H1 (cell line): ENCODE data around the gene P3H1. TPM values are rescaled to one million over a fixed set of nuclear protein-coding genes. Genes with fewer than 3 reads are reported as not detected.

Experiments used
- CTCF ChIA-PET: fragments of 300-600 bp; sonication (Branson Sonifier 250); formaldehyde crosslinking; loops from one replicate; lab custom pipeline; 2021; ENCODE audit not compliant: partially characterized antibody; lab: Charles Lee
- POLR2A ChIA-PET: fragments of 300-600 bp; sonication (Branson Sonifier 250); formaldehyde crosslinking; loops from one replicate; lab custom pipeline; 2021; ENCODE audit warnings: inconsistent platforms; ENCODE audit not compliant: partially characterized antibody; lab: Charles Lee
- DNase-seq, 2 experiments: peaks; one replicate each; pipeline versions ENCODE4 v3.0.0 to v3.0.0-alpha.2; 2010 to 2022; ENCODE audit warnings: low spot score in 2 of 2, low read depth in 1 of 2, mixed read lengths in 1 of 2
- FAIRE-seq: peaks from 2 replicates; lab custom pipeline; 2011; peaks lifted over from hg19 to GRCh38; lab: Jason Lieb, UNC
- H2AFZ ChIP-seq: 2 replicates; pipeline ENCODE4 v1.8.1; 2012; ENCODE audit warnings: low read length, inconsistent platforms
- H2AK5ac ChIP-seq: 2 replicates; pipeline ENCODE4 v1.6.1; 2013; ENCODE audit warnings: low read depth, low read length
- H2BK120ac ChIP-seq: replicated peaks from 2 replicates; pipeline ENCODE3; 2013; ENCODE audit warnings: low read depth, low read length, inconsistent platforms
- H2BK12ac ChIP-seq: 2 replicates; pipeline ENCODE4 v1.6.1; 2013; ENCODE audit warnings: low read depth, low read length
- H2BK15ac ChIP-seq: 2 replicates; pipeline ENCODE4 v1.6.1; 2013; ENCODE audit warnings: low read length
- H2BK20ac ChIP-seq: 2 replicates; pipeline ENCODE4 v1.6.1; 2013; ENCODE audit warnings: low read length
- H2BK5ac ChIP-seq: 2 replicates; pipeline ENCODE4 v1.6.1; 2013; ENCODE audit warnings: low read depth, low read length
- H3K14ac ChIP-seq: 2 replicates; pipeline ENCODE4 v1.6.1; 2013; ENCODE audit warnings: inconsistent platforms; ENCODE audit not compliant: insufficient read length
- H3K18ac ChIP-seq: 2 replicates; pipeline ENCODE4 v1.6.1; 2013; ENCODE audit warnings: low read length; ENCODE audit errors: extremely low read depth
- H3K23ac ChIP-seq: 2 replicates; pipeline ENCODE4 v1.6.1; 2013; ENCODE audit warnings: inconsistent platforms; ENCODE audit not compliant: insufficient read length
- H3K23me2 ChIP-seq: 2 replicates; pipeline ENCODE4 v1.6.1; 2013; ENCODE audit warnings: low read depth, low read length
- H3K27ac ChIP-seq: 2 replicates; pipeline ENCODE4 v1.6.1; 2011; ENCODE audit warnings: low read depth, low read length, inconsistent platforms
- H3K27me3 ChIP-seq, 4 experiments: replicated peaks in 1 of 4; 1 replicate in 1 of 4; 2 replicates in 3 of 4; pipeline versions ENCODE4 v1.6.1 to v1.8.1; 2011 to 2013; ENCODE audit warnings: low read length in 3 of 4, mild to moderate bottlenecking in 3 of 4, inconsistent platforms in 2 of 4, mixed read lengths in 2 of 4, moderate library complexity in 1 of 4; ENCODE audit not compliant: control insufficient read depth in 3 of 4, insufficient read depth in 3 of 4; ENCODE audit errors: extremely low read depth in 1 of 4
- H3K36me3 ChIP-seq, 4 experiments: 2 replicates each; pipeline versions ENCODE4 v1.6.1 to v1.8.1; 2011 to 2013; ENCODE audit warnings: mild to moderate bottlenecking in 4 of 4, low read length in 3 of 4, moderate library complexity in 2 of 4, control low read depth in 1 of 4, inconsistent platforms in 1 of 4; ENCODE audit not compliant: insufficient read depth in 4 of 4, control insufficient read depth in 2 of 4
- H3K4ac ChIP-seq: replicated peaks from 2 replicates; pipeline ENCODE3; 2013; ENCODE audit warnings: low read length, low read depth, mixed read lengths, inconsistent platforms; ENCODE audit not compliant: insufficient read length
- H3K4me1 ChIP-seq, 4 experiments: replicated peaks in 1 of 4; 1 replicate in 1 of 4; 2 replicates in 3 of 4; pipeline versions ENCODE4 v1.6.1 to v1.8.1; 2011 to 2013; ENCODE audit warnings: low read length in 3 of 4, inconsistent platforms in 2 of 4, mixed read lengths in 1 of 4; ENCODE audit not compliant: insufficient read depth in 4 of 4, control insufficient read depth in 3 of 4
- H3K4me2 ChIP-seq, 2 experiments: 2 replicates each; pipeline versions ENCODE4 v1.6.1 to v1.8.1; 2011 to 2013; ENCODE audit warnings: low read depth in 2 of 2, low read length in 2 of 2, control low read depth in 1 of 2, inconsistent platforms in 1 of 2, mild to moderate bottlenecking in 1 of 2; ENCODE audit not compliant: insufficient read depth in 1 of 2
- H3K4me3 ChIP-seq, 4 experiments: fragments of 200-600, 300-600 bp in 1 of 4; sonication (generic), shearing (Covaris generic), sonication (Bioruptor Twin) in 1 of 4; 2 replicates each; pipeline versions ENCODE4 v1.5.1 to v1.8.1; 2011 to 2016; ENCODE audit warnings: low read length in 4 of 4, low read depth in 3 of 4, control low read depth in 2 of 4, inconsistent platforms in 2 of 4, mild to moderate bottlenecking in 2 of 4, mixed read lengths in 1 of 4, moderate library complexity in 1 of 4; ENCODE audit not compliant: insufficient read depth in 2 of 4; ENCODE audit errors: extremely low read depth in 1 of 4
- H3K56ac ChIP-seq: replicated peaks from 2 replicates; pipeline ENCODE3; 2013; ENCODE audit warnings: low read depth, mild to moderate bottlenecking, mixed read lengths, low read length, inconsistent platforms; ENCODE audit not compliant: insufficient read length
- H3K79me1 ChIP-seq: 2 replicates; pipeline ENCODE4 v1.6.1; 2013; ENCODE audit warnings: low read depth, low read length, control low read depth
- H3K79me2 ChIP-seq, 2 experiments: 2 replicates each; pipeline versions ENCODE4 v1.6.1 to v1.8.1; 2012 to 2013; ENCODE audit warnings: low read length in 2 of 2, mild to moderate bottlenecking in 2 of 2, inconsistent platforms in 1 of 2; ENCODE audit not compliant: insufficient read depth in 2 of 2, control insufficient read depth in 1 of 2
- H3K9ac ChIP-seq, 4 experiments: replicated peaks in 1 of 4; 1 replicate in 1 of 4; 2 replicates in 3 of 4; pipeline versions ENCODE4 v1.6.1 to v1.8.1; 2011 to 2013; ENCODE audit warnings: low read depth in 3 of 4, low read length in 3 of 4, control low read depth in 2 of 4, mild to moderate bottlenecking in 2 of 4, moderate library complexity in 2 of 4, inconsistent platforms in 1 of 4; ENCODE audit errors: extremely low read depth in 1 of 4
- H3K9me3 ChIP-seq, 2 experiments: 2 replicates each; pipeline versions ENCODE4 v1.6.1 to v1.8.1; 2012 to 2013; ENCODE audit warnings: mild to moderate bottlenecking in 2 of 2, moderate library complexity in 2 of 2, control low read depth in 1 of 2, inconsistent platforms in 1 of 2, low read depth in 1 of 2, low read length in 1 of 2, mixed read lengths in 1 of 2; ENCODE audit not compliant: insufficient read depth in 2 of 2
- H4K20me1 ChIP-seq, 2 experiments: replicated peaks in 1 of 2; 2 replicates each; pipeline versions ENCODE3 to v1.8.1; 2011 to 2013; ENCODE audit warnings: inconsistent platforms in 2 of 2, low read length in 2 of 2, mild to moderate bottlenecking in 1 of 2; ENCODE audit not compliant: insufficient read depth in 2 of 2, control insufficient read depth in 1 of 2
- H4K5ac ChIP-seq: 2 replicates; pipeline ENCODE4 v1.6.1; 2013; ENCODE audit warnings: low read length, low read depth, mixed read lengths, inconsistent platforms; ENCODE audit not compliant: insufficient read length
- H4K8ac ChIP-seq: 2 replicates; pipeline ENCODE4 v1.8.0; 2013; ENCODE audit warnings: mild to moderate bottlenecking, moderate library complexity, low read length, inconsistent platforms; ENCODE audit not compliant: insufficient read depth; ENCODE audit errors: extremely low read depth
- H4K91ac ChIP-seq: replicated peaks from 2 replicates; pipeline ENCODE3; 2013; ENCODE audit warnings: low read length, mixed read lengths, inconsistent platforms; ENCODE audit not compliant: insufficient read length
- PHF8 ChIP-seq: fragments of 200-600 bp; sonication (generic); conservative IDR thresholded peaks from 2 replicates; pipeline ENCODE4 v1.7.1; 2012; ENCODE audit warnings: low read depth, mild to moderate bottlenecking, inconsistent platforms, low read length, moderate library complexity
- WGBS, 2 experiments: shearing (Covaris generic) in 1 of 2; methylation state at CpG; one replicate each; pipeline versions ENCODE4 v1.1.6 to v1.1.7; 2013 to 2015; ENCODE audit warnings: low lambda C conversion rate in 2 of 2, mixed read lengths in 2 of 2, inconsistent platforms in 1 of 2, low coverage in 1 of 2, missing lambda C conversion rate in 1 of 2; ENCODE audit not compliant: insufficient replicate concordance in 2 of 2, insufficient coverage in 1 of 2, insufficient read length in 1 of 2; ENCODE audit errors: extremely low coverage in 1 of 2, missing lambda C conversion rate in 1 of 2; 5-methylcytosine and 5-hydroxymethylcytosine counted together
- polyA plus RNA-seq, 7 experiments: library from polyadenylated mRNA; depleted of rRNA in 3 of 7; stranded (reverse) in 5 of 7; unstranded in 2 of 7; fragments of >200 nt in 5 of 7; fragments of 200-250 nt in 2 of 7; gene quantifications; 1 replicate in 5 of 7; 2 replicates in 1 of 7; 4 replicates in 1 of 7; pipeline versions ENCODE4 v1.2.1 to v1.2.3, GENCODE V29; 2011 to 2013; ENCODE audit warnings: missing spikeins in 2 of 7, mixed read lengths in 2 of 7
- total RNA-seq: library from RNA; stranded (reverse); fragmentation: NEBNext Ultra II Directional; extraction: Animal tissue kit (Norgen Biotek cat#: 25700); gene quantifications from 2 replicates; pipeline ENCODE4 v1.2.1, GENCODE V29; 2021
- TF ChIP-seq, protein P1 (sequence below), 3 experiments: IDR thresholded peaks; 1 replicate in 2 of 3; 2 replicates in 1 of 3; pipeline versions ENCODE4 v1.5.1 to v1.6.1; 2011; ENCODE audit warnings: low read length in 3 of 3, mild to moderate bottlenecking in 3 of 3, inconsistent platforms in 2 of 3, low read depth in 1 of 3, moderate library complexity in 1 of 3; ENCODE audit not compliant: insufficient read depth in 1 of 3; ENCODE audit errors: control extremely low read depth in 1 of 3

The P3H1 gene
- total and polyA plus RNA-seq, 2 of the 8 experiments (the other 6 are each of a cell fraction or from before 2014, with no cell fraction given): 58.4 to 87.5 TPM

DNA sequence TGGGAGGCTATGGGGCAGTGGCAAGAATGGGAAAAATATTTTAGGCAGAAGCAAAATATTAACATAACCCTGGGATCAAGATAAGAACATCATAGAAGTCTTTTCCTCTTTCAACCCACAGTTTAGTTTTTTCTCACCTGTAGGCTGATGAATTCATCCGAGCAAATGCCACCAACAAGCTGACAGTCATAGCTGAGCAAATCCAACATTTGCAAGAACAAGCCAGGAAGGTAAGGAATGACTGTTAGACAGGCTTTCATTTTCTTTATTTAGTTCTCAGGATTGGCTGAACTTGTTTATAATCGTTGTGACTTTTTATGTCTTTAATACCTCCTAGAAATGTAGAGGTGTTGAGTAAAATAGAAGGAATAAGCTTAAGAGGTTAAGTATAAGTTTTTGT lies 6.6 kb upstream of the P3H1 start:
- Histone ChIP-seq H2BK15ac (no peak overlapping the region), H2BK120ac (no peak overlapping the region), H3K18ac (no peak overlapping the region), H3K23ac (no peak overlapping the region), H3K9me3 (no peaks in the 10 kb centered on the region), H3K27ac (no peak overlapping the region), H4K5ac (no peak overlapping the region), H3K4me3 (no peak overlapping the region), H3K4ac (no peak overlapping the region), H2BK20ac (no peak overlapping the region), H3K9ac (no peak overlapping the region), H3K4me2 (no peak overlapping the region), H3K27me3 (no peaks in the 10 kb centered on the region), H3K79me2 (0 out of 4 replicates have a peak, but pooled peaks cover 0 to 2% of the 10 kb centered on the region in 2 experiments), H3K23me2 (no peaks in the 10 kb centered on the region), H3K79me1 (no peaks in the 10 kb centered on the region), H3K36me3 (peaks cover 5 to 29% (median 19%) of the 10 kb centered on the region in 4 experiments; a peak in 7 of 8 replicates), H3K14ac (no peak overlapping the region), H2AFZ (no peak overlapping the region), H2AK5ac (no peak overlapping the region), H4K8ac (no peak overlapping the region), H2BK12ac (no peak overlapping the region), H3K56ac (no peak overlapping the region), H4K20me1 (no peaks in the 10 kb centered on the region), H4K91ac (no peak overlapping the region), H2BK5ac (no peak overlapping the region), H3K4me1 (no peaks in the 10 kb centered on the region)
- WGBS, 2 experiments: 68% methylated on average over 2 of the region's 2 CpGs; no CpG with 5 or more reads in 1 of the 2 experiments
- CTCF ChIA-PET: interaction anchor here (0.8 to 2.0 kb wide), 4 partner anchors 11 to 312 kb away, joined by 3 to 5 read pairs (median 4); partner anchors contain the start of gene ZNF691
- no peak for DNase-seq
- POLR2A ChIA-PET: interaction anchor here (0.9 to 1.3 kb wide), 3 partner anchors 11 to 193 kb away, joined by 3 to 4 read pairs (median 4); partner anchors contain the start of gene ZNF691
- no peak for TF ChIP-seq PHF8
- TF ChIP-seq, protein P1, sequence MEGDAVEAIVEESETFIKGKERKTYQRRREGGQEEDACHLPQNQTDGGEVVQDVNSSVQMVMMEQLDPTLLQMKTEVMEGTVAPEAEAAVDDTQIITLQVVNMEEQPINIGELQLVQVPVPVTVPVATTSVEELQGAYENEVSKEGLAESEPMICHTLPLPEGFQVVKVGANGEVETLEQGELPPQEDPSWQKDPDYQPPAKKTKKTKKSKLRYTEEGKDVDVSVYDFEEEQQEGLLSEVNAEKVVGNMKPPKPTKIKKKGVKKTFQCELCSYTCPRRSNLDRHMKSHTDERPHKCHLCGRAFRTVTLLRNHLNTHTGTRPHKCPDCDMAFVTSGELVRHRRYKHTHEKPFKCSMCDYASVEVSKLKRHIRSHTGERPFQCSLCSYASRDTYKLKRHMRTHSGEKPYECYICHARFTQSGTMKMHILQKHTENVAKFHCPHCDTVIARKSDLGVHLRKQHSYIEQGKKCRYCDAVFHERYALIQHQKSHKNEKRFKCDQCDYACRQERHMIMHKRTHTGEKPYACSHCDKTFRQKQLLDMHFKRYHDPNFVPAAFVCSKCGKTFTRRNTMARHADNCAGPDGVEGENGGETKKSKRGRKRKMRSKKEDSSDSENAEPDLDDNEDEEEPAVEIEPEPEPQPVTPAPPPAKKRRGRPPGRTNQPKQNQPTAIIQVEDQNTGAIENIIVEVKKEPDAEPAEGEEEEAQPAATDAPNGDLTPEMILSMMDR (IDR thresholded peaks at IDR 0.05; ENCODE audit: control extremely low read depth in 1 of 3, insufficient read depth in 1 of 3, low read depth in 1 of 3, low read length in 3 of 3): no peak
- no peak for FAIRE-seq
